ENCODE data around the gene POMT2.
"Not testable (repeated sequence)": the region's sequence is repeated elsewhere in the genome, so short reads cannot be mapped to it uniquely, and the experiment has no call there.

POMT2 gene

GRCh38 chr14:77337880-77338279 is 17.2 kb upstream of the POMT2 start:
- peaks cover 40% of the 10 kb centered on the region for H3K36me3 ChIP-seq
- no peaks in the 10 kb centered on the region for H3K27me3 ChIP-seq
- TF ChIP-seq CTCF (IDR thresholded peaks at IDR 0.05), result no peak
- no peaks in the 10 kb centered on the region for H3K9me3 ChIP-seq
- no peak overlapping the region for H3K27ac ChIP-seq
- no peaks in the 10 kb centered on the region for H3K4me1 ChIP-seq (ENCODE audit: control insufficient read depth in 1 of 2, insufficient read depth in 1 of 2, low read depth in 1 of 2, low read length in 1 of 2)
- no peak overlapping the region for H3K4me3 ChIP-seq (ENCODE audit: low read depth in 1 of 2, low read length in 1 of 2)

DNA sequence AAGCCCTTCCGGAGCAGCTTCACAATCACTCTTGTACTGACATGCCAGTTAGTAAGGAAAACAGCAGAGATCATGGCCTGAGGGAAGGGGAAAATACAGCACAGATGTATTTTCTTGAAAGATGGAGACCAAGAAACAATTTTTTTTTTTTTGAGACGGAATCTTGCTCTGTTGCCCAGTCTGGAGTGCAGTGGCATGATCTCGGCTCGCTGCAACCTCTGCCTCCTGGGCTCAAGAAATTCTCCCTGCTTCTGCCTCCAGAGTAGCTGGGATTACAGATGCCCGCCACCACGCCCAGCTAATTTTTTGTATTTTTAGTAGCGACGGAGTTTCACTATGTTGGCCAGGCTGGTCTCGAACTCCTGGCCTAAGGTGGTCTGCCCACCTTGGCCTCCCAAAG is 16.6 kb upstream of the POMT2 start:
- not testable (repeated sequence) for H3K4me3 ChIP-seq (ENCODE audit: low read depth in 1 of 2, low read length in 1 of 2); H3K27me3 ChIP-seq; H3K4me1 ChIP-seq (ENCODE audit: control insufficient read depth in 1 of 2, insufficient read depth in 1 of 2, low read depth in 1 of 2, low read length in 1 of 2); H3K9me3 ChIP-seq; H3K27ac ChIP-seq
- H3K36me3 ChIP-seq, result peaks cover 33% of the 10 kb centered on the region

GRCh38 chr14:77335576-77335975 is 14.9 kb upstream of the POMT2 start:
- no peaks in the 10 kb centered on the region for H3K27me3 ChIP-seq
- H3K4me1 ChIP-seq (ENCODE audit: control insufficient read depth in 1 of 2, insufficient read depth in 1 of 2, low read depth in 1 of 2, low read length in 1 of 2), result no peaks in the 10 kb centered on the region
- no peak for TF ChIP-seq CTCF (IDR thresholded peaks at IDR 0.05)
- peaks cover 19% of the 10 kb centered on the region for H3K36me3 ChIP-seq
- no peak overlapping the region for H3K4me3 ChIP-seq (ENCODE audit: low read depth in 1 of 2, low read length in 1 of 2)
- no peaks in the 10 kb centered on the region for H3K9me3 ChIP-seq
- no peak overlapping the region for H3K27ac ChIP-seq

DNA sequence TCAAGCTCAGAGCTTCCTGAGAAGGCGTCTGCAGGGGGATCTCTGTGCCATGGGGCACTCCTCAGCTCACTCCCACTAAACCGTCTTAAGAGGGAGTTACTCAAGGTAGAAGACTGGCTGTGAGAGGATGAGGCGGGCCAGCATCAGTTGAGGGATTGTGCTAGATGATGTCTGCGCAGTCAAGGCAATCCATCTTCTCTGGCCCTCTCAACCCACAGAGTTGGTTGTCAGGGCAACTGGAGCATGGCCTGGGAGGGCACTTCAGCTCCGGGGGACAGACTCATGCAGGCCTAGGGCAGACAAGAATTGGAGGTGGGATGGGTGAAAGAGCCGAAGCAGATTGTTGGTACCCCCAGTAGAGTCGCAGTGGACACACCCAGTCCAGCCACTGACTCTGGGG is 9.2 kb upstream of the POMT2 start:
- no peaks in the 10 kb centered on the region for H3K36me3 ChIP-seq
- no peaks in the 10 kb centered on the region for H3K9me3 ChIP-seq
- no peak overlapping the region for H3K4me3 ChIP-seq (ENCODE audit: low read depth in 1 of 2, low read length in 1 of 2)
- H3K4me1 ChIP-seq (ENCODE audit: control insufficient read depth in 1 of 2, insufficient read depth in 1 of 2, low read depth in 1 of 2, low read length in 1 of 2), result no peaks in the 10 kb centered on the region
- no peak overlapping the region for H3K27ac ChIP-seq
- H3K27me3 ChIP-seq, result no peaks in the 10 kb centered on the region
- TF ChIP-seq CTCF (IDR thresholded peaks at IDR 0.05), result no peak

GRCh38 chr14:77327111-77327510 is 6.4 kb upstream of the POMT2 start:
- H3K9me3 ChIP-seq, result no peaks in the 10 kb centered on the region
- peaks cover 7 to 8% of the 10 kb centered on the region in 2 experiments for H3K4me1 ChIP-seq (ENCODE audit: control insufficient read depth in 1 of 2, insufficient read depth in 1 of 2, low read depth in 1 of 2, low read length in 1 of 2)
- no peak for TF ChIP-seq CTCF (IDR thresholded peaks at IDR 0.05)
- H3K4me3 ChIP-seq (ENCODE audit: low read depth in 1 of 2, low read length in 1 of 2), result no peak overlapping the region
- H3K27ac ChIP-seq, result no peak overlapping the region
- H3K27me3 ChIP-seq, result no peaks in the 10 kb centered on the region
- no peaks in the 10 kb centered on the region for H3K36me3 ChIP-seq

GRCh38 chr14:77325746-77326094 is 5.0 kb upstream of the POMT2 start:
- Histone ChIP-seq H3K9me3 (no peaks in the 10 kb centered on the region), H3K4me3 (ENCODE audit: low read depth in 1 of 2, low read length in 1 of 2) (no peak overlapping the region), H3K27me3 (no peaks in the 10 kb centered on the region), H3K4me1 (ENCODE audit: control insufficient read depth in 1 of 2, insufficient read depth in 1 of 2, low read depth in 1 of 2, low read length in 1 of 2) (peaks cover 11% of the 10 kb centered on the region in 2 experiments), H3K36me3 (no peaks in the 10 kb centered on the region), H3K27ac (no peak overlapping the region)
- TF ChIP-seq CTCF (IDR thresholded peaks at IDR 0.05), result no peak
